HEK293 (cell line): ENCODE results near the gene DIP2B.

Experiments used
- CTCF ChIA-PET: fragments of 350-600 bp; formaldehyde crosslinking; extraction: SDS; loops from one replicate; lab custom pipeline; 2021; ENCODE audit warnings: antibody characterized with exemption; lab: Yijun Ruan, JAX
- POLR2A ChIA-PET: fragments of 300-600 bp; formaldehyde crosslinking; extraction: SDS; loops from one replicate; lab custom pipeline; 2020; ENCODE audit warnings: antibody characterized with exemption, inconsistent platforms; lab: Yijun Ruan, JAX
- H3K27ac ChIP-seq: fragments of 200-500 bp; sonication (Bioruptor generic); 2 replicates; pipeline ENCODE4 v1.5.1; 2014; ENCODE audit warnings: low read depth, low read length, control low read depth, inconsistent platforms; ENCODE audit errors: extremely low read depth
- H3K36me3 ChIP-seq, 2 experiments: fragments of 200-500 bp in 1 of 2; sonication (Bioruptor generic) in 1 of 2; 1 replicate in 1 of 2; 2 replicates in 1 of 2; pipeline ENCODE4 v1.5.1; 2014 to 2017; ENCODE audit warnings: inconsistent platforms in 2 of 2, low read length in 2 of 2; ENCODE audit not compliant: control insufficient read depth in 2 of 2, insufficient read depth in 1 of 2
- H3K4me1 ChIP-seq: fragments of 200-500 bp; sonication (Bioruptor generic); 2 replicates; pipeline ENCODE4 v1.5.1; 2014; ENCODE audit warnings: mild to moderate bottlenecking, low read length, inconsistent platforms; ENCODE audit not compliant: control insufficient read depth, insufficient read depth
- H3K4me3 ChIP-seq: 2 replicates; pipeline ENCODE4 v1.5.1; 2011; ENCODE audit warnings: low read depth, mild to moderate bottlenecking, control low read depth, low read length, moderate library complexity
- H3K9me3 ChIP-seq: fragments of 200-500 bp; sonication (Bioruptor generic); 2 replicates; pipeline ENCODE4 v1.5.1; 2014; ENCODE audit warnings: low read depth, low read length, inconsistent platforms; ENCODE audit not compliant: control insufficient read depth, insufficient read depth
- KLF10 ChIP-seq: fragments of 450-650 bp; IDR thresholded peaks from 2 replicates; pipeline ENCODE4 v1.5.1; 2018; ENCODE audit warnings: missing biosample characterization, mild to moderate bottlenecking, missing genetic modification characterization
- MZF1 ChIP-seq: fragments of 450-650 bp; formaldehyde crosslinking; IDR thresholded peaks from 2 replicates; pipeline ENCODE4 v1.5.1; 2017; ENCODE audit warnings: missing biosample characterization, missing genetic modification characterization, borderline replicate concordance
- PATZ1 ChIP-seq: fragments of 450-650 bp; formaldehyde crosslinking; IDR thresholded peaks from 2 replicates; pipeline ENCODE4 v1.5.1; 2016; ENCODE audit warnings: missing biosample characterization, missing genetic modification characterization
- SCRT2 ChIP-seq: fragments of 450-650 bp; formaldehyde crosslinking; IDR thresholded peaks from 2 replicates; pipeline ENCODE4 v1.5.1; 2016; ENCODE audit warnings: missing biosample characterization, missing genetic modification characterization
- ZBTB26 ChIP-seq: fragments of 450-650 bp; formaldehyde crosslinking; optimal IDR thresholded peaks from 2 replicates; pipeline ENCODE3; 2016; ENCODE audit warnings: missing biosample characterization, mild to moderate bottlenecking, missing genetic modification characterization
- ZBTB48 ChIP-seq: fragments of 450-650 bp; formaldehyde crosslinking; IDR thresholded peaks from 2 replicates; pipeline ENCODE4 v1.5.1; 2016; ENCODE audit warnings: missing biosample characterization, missing genetic modification characterization
- ZEB2 ChIP-seq: fragments of 450-650 bp; formaldehyde crosslinking; IDR thresholded peaks from 2 replicates; pipeline ENCODE4 v1.5.1; 2016; ENCODE audit warnings: missing biosample characterization, missing genetic modification characterization
- ZNF121 ChIP-seq: fragments of 450-650 bp; formaldehyde crosslinking; IDR thresholded peaks from 2 replicates; pipeline ENCODE4 v1.5.1; 2016; ENCODE audit warnings: missing biosample characterization, missing genetic modification characterization
- ZNF132 ChIP-seq: fragments of 450-650 bp; formaldehyde crosslinking; IDR thresholded peaks from 2 replicates; pipeline ENCODE4 v1.5.1; 2017; ENCODE audit warnings: missing biosample characterization, missing genetic modification characterization, borderline replicate concordance
- ZNF391 ChIP-seq: fragments of 450-650 bp; formaldehyde crosslinking; IDR thresholded peaks from 2 replicates; pipeline ENCODE4 v1.5.1; 2016; ENCODE audit warnings: low read depth, missing biosample characterization, missing genetic modification characterization, borderline replicate concordance
- ZNF426 ChIP-seq: fragments of 450-650 bp; formaldehyde crosslinking; IDR thresholded peaks from 2 replicates; pipeline ENCODE4 v1.5.1; 2017; ENCODE audit warnings: missing biosample characterization, missing genetic modification characterization, mild to moderate bottlenecking, inconsistent platforms, moderate library complexity
- ZNF433 ChIP-seq: fragments of 450-650 bp; formaldehyde crosslinking; IDR thresholded peaks from 2 replicates; pipeline ENCODE4 v1.5.1; 2016; ENCODE audit warnings: missing biosample characterization, missing genetic modification characterization, low read depth
- ZNF521 ChIP-seq: fragments of 450-650 bp; formaldehyde crosslinking; IDR thresholded peaks from 2 replicates; pipeline ENCODE4 v1.5.1; 2017; ENCODE audit warnings: missing biosample characterization, mild to moderate bottlenecking, missing genetic modification characterization
- ZNF621 ChIP-seq: fragments of 450-650 bp; formaldehyde crosslinking; IDR thresholded peaks from 2 replicates; pipeline ENCODE4 v1.5.1; 2017; ENCODE audit warnings: missing biosample characterization, missing genetic modification characterization
- ZNF670 ChIP-seq: fragments of 450-650 bp; formaldehyde crosslinking; IDR thresholded peaks from 2 replicates; pipeline ENCODE4 v1.5.1; 2016; ENCODE audit warnings: missing biosample characterization, missing genetic modification characterization, low read depth
- TF ChIP-seq, protein P1 (sequence below): fragments of 450-650 bp; formaldehyde crosslinking; IDR thresholded peaks from 2 replicates; pipeline ENCODE4 v1.5.1; 2016; ENCODE audit warnings: missing biosample characterization, missing genetic modification characterization
- TF ChIP-seq, protein P2 (sequence below): fragments of 450-650 bp; formaldehyde crosslinking; IDR thresholded peaks from 2 replicates; pipeline ENCODE4 v1.5.1; 2017; ENCODE audit warnings: missing biosample characterization, mild to moderate bottlenecking, missing genetic modification characterization, moderate library complexity
- TF ChIP-seq, protein P3 (sequence below): fragments of 450-650 bp; formaldehyde crosslinking; IDR thresholded peaks from 2 replicates; pipeline ENCODE4 v1.5.1; 2016; ENCODE audit warnings: missing biosample characterization, missing genetic modification characterization

DIP2B gene

DNA sequence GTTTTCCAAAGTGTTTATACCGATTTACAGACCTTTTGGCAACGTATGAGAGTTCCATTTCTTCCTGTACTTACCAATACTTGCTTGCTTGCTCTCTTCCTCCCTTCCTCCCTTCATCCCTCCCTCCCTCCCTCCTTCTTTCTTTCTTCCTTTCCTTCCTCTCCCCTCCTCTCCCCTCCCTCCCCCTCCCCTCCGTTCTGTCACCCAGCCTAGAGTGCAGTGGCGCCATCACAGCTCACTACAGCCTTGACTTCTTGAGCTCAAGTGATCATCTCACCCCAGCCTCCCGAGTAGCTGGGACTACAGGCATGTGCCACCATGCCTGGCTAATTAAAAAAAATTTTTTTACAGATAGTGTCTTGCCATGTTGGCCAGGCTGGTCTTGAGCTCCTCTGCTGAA lies 40.4 kb downstream of the DIP2B start:
- Histone ChIP-seq H3K9me3 (no peaks in the 10 kb centered on the region), H3K4me3 (no peak overlapping the region), H3K27ac (no peak overlapping the region), H3K4me1 (peaks cover 9% of the 10 kb centered on the region; the same call in 1 of the 2 replicates), H3K36me3 (no peaks in the 10 kb centered on the region)
- ChIA-PET CTCF (interaction anchor here (0.6 kb wide), 1 partner anchor 11 kb away, joined by 3 read pairs; no protein-coding TSS in a partner anchor), POLR2A (no interaction called here)
- TF ChIP-seq ZNF391 (tag by site-specific recombination) (no peak), ZNF121 (tag by site-specific recombination) (no peak), ZNF670 (tag by site-specific recombination) (no peak), ZNF426 (no peak), KLF10 (tag by site-specific recombination) (no peak), ZBTB26 (tag by site-specific recombination) (no peak), ZNF621 (tag by site-specific recombination) (no peak), ZEB2 (tag by site-specific recombination) (no peak), ZBTB48 (tag by site-specific recombination) (no peak), ZNF433 (tag by site-specific recombination) (no peak), SCRT2 (tag by site-specific recombination) (no peak), MZF1 (tag by site-specific recombination) (no peak), PATZ1 (tag by site-specific recombination) (no peak), ZNF132 (tag by site-specific recombination) (no peak), ZNF521 (tag by site-specific recombination) (no peak)
- TF ChIP-seq, protein P1, sequence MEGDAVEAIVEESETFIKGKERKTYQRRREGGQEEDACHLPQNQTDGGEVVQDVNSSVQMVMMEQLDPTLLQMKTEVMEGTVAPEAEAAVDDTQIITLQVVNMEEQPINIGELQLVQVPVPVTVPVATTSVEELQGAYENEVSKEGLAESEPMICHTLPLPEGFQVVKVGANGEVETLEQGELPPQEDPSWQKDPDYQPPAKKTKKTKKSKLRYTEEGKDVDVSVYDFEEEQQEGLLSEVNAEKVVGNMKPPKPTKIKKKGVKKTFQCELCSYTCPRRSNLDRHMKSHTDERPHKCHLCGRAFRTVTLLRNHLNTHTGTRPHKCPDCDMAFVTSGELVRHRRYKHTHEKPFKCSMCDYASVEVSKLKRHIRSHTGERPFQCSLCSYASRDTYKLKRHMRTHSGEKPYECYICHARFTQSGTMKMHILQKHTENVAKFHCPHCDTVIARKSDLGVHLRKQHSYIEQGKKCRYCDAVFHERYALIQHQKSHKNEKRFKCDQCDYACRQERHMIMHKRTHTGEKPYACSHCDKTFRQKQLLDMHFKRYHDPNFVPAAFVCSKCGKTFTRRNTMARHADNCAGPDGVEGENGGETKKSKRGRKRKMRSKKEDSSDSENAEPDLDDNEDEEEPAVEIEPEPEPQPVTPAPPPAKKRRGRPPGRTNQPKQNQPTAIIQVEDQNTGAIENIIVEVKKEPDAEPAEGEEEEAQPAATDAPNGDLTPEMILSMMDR, result no peak
- TF ChIP-seq, protein P2, sequence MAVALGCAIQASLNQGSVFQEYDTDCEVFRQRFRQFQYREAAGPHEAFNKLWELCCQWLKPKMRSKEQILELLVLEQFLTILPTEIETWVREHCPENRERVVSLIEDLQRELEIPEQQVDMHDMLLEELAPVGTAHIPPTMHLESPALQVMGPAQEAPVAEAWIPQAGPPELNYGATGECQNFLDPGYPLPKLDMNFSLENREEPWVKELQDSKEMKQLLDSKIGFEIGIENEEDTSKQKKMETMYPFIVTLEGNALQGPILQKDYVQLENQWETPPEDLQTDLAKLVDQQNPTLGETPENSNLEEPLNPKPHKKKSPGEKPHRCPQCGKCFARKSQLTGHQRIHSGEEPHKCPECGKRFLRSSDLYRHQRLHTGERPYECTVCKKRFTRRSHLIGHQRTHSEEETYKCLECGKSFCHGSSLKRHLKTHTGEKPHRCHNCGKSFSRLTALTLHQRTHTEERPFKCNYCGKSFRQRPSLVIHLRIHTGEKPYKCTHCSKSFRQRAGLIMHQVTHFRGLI (tag by site-specific recombination), result no peak
- TF ChIP-seq, protein P3, sequence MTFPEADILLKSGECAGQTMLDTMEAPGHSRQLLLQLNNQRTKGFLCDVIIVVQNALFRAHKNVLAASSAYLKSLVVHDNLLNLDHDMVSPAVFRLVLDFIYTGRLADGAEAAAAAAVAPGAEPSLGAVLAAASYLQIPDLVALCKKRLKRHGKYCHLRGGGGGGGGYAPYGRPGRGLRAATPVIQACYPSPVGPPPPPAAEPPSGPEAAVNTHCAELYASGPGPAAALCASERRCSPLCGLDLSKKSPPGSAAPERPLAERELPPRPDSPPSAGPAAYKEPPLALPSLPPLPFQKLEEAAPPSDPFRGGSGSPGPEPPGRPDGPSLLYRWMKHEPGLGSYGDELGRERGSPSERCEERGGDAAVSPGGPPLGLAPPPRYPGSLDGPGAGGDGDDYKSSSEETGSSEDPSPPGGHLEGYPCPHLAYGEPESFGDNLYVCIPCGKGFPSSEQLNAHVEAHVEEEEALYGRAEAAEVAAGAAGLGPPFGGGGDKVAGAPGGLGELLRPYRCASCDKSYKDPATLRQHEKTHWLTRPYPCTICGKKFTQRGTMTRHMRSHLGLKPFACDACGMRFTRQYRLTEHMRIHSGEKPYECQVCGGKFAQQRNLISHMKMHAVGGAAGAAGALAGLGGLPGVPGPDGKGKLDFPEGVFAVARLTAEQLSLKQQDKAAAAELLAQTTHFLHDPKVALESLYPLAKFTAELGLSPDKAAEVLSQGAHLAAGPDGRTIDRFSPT (tag by site-specific recombination), result no peak
